Hepatocyte (in vitro differentiated cells): Measurements from ENCODE around the gene RXRB.

ENCODE experiments used
- EZH2phosphoT487 ChIP-seq: fragments of 200-600 bp; sonication (generic); IDR thresholded peaks from one replicate; pipeline ENCODE4 v1.6.1; 2018; ENCODE audit warnings: antibody characterized with exemption, mild to moderate bottlenecking, low read depth, moderate library complexity; ENCODE audit not compliant: unreplicated experiment, severe bottlenecking
- TF ChIP-seq, protein P1 (sequence below): fragments of 200-600 bp; sonication (generic); IDR thresholded peaks from 2 replicates; pipeline ENCODE4 v1.5.1; 2016; ENCODE audit warnings: antibody characterized with exemption, mild to moderate bottlenecking; ENCODE audit not compliant: poor library complexity

DNA sequence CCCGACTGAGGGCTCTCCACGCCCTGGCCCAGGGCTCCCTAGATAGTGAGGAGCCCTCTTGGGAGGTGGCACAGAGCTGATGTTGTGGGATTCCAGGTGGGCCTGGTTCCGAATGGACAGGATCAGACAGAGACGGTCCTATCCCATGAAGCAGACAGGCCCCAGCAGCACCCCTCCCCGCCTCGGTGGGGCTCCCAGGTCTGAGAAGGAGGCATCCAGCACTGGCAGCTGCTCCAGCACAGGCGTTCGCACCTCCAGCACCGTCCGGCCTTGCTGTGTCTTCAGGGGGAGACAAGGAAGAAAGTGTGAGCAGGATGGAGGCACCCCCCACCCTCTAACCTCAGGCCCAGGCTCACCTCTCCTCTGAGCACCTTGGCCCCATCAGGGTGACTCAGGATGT is 36.9 kb downstream of the RXRB start:
- no peak for TF ChIP-seq EZH2phosphoT487
- TF ChIP-seq, protein P1, sequence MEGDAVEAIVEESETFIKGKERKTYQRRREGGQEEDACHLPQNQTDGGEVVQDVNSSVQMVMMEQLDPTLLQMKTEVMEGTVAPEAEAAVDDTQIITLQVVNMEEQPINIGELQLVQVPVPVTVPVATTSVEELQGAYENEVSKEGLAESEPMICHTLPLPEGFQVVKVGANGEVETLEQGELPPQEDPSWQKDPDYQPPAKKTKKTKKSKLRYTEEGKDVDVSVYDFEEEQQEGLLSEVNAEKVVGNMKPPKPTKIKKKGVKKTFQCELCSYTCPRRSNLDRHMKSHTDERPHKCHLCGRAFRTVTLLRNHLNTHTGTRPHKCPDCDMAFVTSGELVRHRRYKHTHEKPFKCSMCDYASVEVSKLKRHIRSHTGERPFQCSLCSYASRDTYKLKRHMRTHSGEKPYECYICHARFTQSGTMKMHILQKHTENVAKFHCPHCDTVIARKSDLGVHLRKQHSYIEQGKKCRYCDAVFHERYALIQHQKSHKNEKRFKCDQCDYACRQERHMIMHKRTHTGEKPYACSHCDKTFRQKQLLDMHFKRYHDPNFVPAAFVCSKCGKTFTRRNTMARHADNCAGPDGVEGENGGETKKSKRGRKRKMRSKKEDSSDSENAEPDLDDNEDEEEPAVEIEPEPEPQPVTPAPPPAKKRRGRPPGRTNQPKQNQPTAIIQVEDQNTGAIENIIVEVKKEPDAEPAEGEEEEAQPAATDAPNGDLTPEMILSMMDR: no peak
